Activated naive CD8-positive, alpha-beta T cell treated with anti-CD3 and anti-CD28 coated beads, Interleukin-2, amount 50 U/mL, for 16 hours (primary cell): Measurements from ENCODE around the gene CNOT3.
"Not testable (repeated sequence)": the region's sequence is repeated elsewhere in the genome, so short reads cannot be mapped to it uniquely, and the experiment has no call there.

ENCODE experiments used
- DNase-seq: peaks from one replicate; pipeline ENCODE4 v3.0.0-alpha.2; 2020; ENCODE audit warnings: low read depth, low spot score

CNOT3 gene

GRCh38 chr19:54191011-54191810, 53.6 kb downstream of the CNOT3 start, which contains the start of gene TSEN34:
TSS of gene TSEN34 (plus strand) at chr19:54191308. CDS start at chr19:54191365, 57 bp downstream.
- DNase-seq, result peak; percentile 71

GRCh38 chr19:54191811-54192453, 54.4 kb downstream of the CNOT3 start:
- DNase-seq, result no peak

- no peak for DNase-seq
Observed at GRCh38 chr19:54193011-54193410, 55.4 kb downstream of the CNOT3 start.

GRCh38 chr19:54194463-54194862, 56.9 kb downstream of the CNOT3 start:
- DNase-seq, result not testable (repeated sequence)

GRCh38 chr19:54196536-54196935, 59.0 kb downstream of the CNOT3 start:
- no peak for DNase-seq

GRCh38 chr19:54197121-54197520, 59.6 kb downstream of the CNOT3 start:
- DNase-seq, result no peak

GRCh38 chr19:54199401-54199800, 61.8 kb downstream of the CNOT3 start:
- DNase-seq, result no peak

- DNase-seq, result no peak
Observed at GRCh38 chr19:54201172-54201701, 63.7 kb downstream of the CNOT3 start.

- no peak for DNase-seq
Observed at GRCh38 chr19:54201980-54202379, 64.4 kb downstream of the CNOT3 start.

GRCh38 chr19:54203151-54203611, 65.6 kb downstream of the CNOT3 start:
- no peak for DNase-seq

GRCh38 chr19:54204767-54205468, 67.4 kb downstream of the CNOT3 start:
- DNase-seq, result no peak
